SK-N-MC (cell line): Measurements from ENCODE around the gene ADAM10.

Experiments used
- EZH2 ChIP-seq: fragments of 200-600 bp; sonication (generic); IDR thresholded peaks from one replicate; pipeline ENCODE4 v1.6.1; 2017; ENCODE audit warnings: antibody characterized with exemption
- POLR2AphosphoS5 ChIP-seq: IDR thresholded peaks from 2 replicates; pipeline ENCODE4 v1.6.1; 2012; ENCODE audit warnings: mild to moderate bottlenecking, low read depth, low read length, borderline replicate concordance

- TF ChIP-seq EZH2 = no peak
- TF ChIP-seq POLR2AphosphoS5 = no peak
These were observed 161.4 kb downstream of the ADAM10 start for GRCh38 chr15:58588096-58588495.
